B cell (primary cell): ENCODE data around the gene NPTN.

Experiments used
- CTCF ChIP-seq: fragments of 200-600 bp; IDR thresholded peaks from one replicate; pipeline ENCODE4 v1.8.0; 2022; ENCODE audit warnings: antibody characterized with exemption, mild to moderate bottlenecking
- EZH2 ChIP-seq: IDR thresholded peaks from 2 replicates; pipeline ENCODE4 v1.6.1; 2012; ENCODE audit warnings: borderline replicate concordance, low read depth, mild to moderate bottlenecking, moderate library complexity, low read length; ENCODE audit not compliant: insufficient read depth, poor library complexity, severe bottlenecking

- TF ChIP-seq CTCF, result no peak
- TF ChIP-seq EZH2, result no peak
These were observed 15.8 kb downstream of the NPTN start for GRCh38 chr15:73617301-73617831.
